AG04449 (cell line): Measurements from ENCODE around the gene SST.

Experiments used
- CTCF ChIA-PET: fragments of 350-600 bp; formaldehyde crosslinking; extraction: SDS; loops from one replicate; lab custom pipeline; 2021; ENCODE audit warnings: antibody characterized with exemption; lab: Yijun Ruan, JAX
- POLR2A ChIA-PET: fragments of 400-600, 350-600 bp; formaldehyde crosslinking; extraction: SDS; loops from one replicate; lab custom pipeline; 2020; ENCODE audit warnings: antibody characterized with exemption, inconsistent platforms; lab: Yijun Ruan, JAX
- DNase-seq: peaks from one replicate; pipeline ENCODE4 v3.0.0-alpha.2; 2010; ENCODE audit warnings: low read depth, low spot score
- H3K4me3 ChIP-seq: 2 replicates; pipeline ENCODE4 v1.5.1; 2011; ENCODE audit warnings: low read depth, mild to moderate bottlenecking, control low read depth, low read length
- TF ChIP-seq, protein P1 (sequence below): IDR thresholded peaks from one replicate; pipeline ENCODE4 v1.5.1; 2011; ENCODE audit warnings: mild to moderate bottlenecking, moderate library complexity, low read length, control low read depth, inconsistent platforms; ENCODE audit not compliant: insufficient read depth; ENCODE audit errors: missing control alignments

SST gene

DNA sequence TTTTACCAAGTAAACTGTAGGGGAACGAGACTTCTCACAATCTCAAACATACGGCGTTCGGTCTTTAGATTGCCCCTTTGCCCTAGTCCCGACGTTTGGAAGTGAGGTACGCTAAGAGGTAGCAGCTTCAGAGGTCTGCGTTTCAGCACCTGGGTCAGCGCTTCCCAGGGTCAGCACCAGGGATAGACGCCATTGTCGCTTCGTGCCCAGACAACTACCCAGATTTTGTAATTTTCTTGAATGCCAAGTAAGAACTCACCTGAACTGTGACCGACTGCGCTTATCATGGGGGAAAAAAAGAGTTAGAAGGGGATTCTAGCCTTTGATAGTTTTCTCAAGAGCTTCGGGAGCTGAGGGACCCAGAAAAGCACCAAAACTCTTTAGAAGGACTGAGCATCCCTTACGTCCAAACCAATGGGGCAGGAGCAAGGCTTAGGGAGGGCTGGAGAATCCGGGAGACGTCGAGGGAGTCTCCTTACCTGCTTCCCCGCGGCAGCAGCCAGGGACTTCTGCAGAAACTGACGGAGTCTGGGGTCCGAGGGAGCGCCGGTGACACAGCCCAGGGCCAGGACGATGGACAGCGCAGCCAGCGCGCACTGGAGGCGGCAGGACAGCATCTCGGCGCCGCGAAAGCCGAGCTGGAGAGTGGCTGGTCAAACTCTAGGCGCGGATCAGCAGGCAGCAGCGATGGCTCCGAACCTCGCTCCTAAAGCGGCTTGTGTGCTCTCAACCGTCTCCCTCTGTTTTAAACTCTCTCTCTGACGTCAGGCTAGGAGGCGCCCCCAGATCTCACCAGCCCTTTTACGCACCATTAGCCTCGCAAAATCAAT is at the start of gene SST:
Gene SST (minus strand): TSS at position 720 of the 830 bp plus-strand sequence. CDS start 103 bp downstream, at position 617.
- DNase-seq, result no peak
- TF ChIP-seq, protein P1, sequence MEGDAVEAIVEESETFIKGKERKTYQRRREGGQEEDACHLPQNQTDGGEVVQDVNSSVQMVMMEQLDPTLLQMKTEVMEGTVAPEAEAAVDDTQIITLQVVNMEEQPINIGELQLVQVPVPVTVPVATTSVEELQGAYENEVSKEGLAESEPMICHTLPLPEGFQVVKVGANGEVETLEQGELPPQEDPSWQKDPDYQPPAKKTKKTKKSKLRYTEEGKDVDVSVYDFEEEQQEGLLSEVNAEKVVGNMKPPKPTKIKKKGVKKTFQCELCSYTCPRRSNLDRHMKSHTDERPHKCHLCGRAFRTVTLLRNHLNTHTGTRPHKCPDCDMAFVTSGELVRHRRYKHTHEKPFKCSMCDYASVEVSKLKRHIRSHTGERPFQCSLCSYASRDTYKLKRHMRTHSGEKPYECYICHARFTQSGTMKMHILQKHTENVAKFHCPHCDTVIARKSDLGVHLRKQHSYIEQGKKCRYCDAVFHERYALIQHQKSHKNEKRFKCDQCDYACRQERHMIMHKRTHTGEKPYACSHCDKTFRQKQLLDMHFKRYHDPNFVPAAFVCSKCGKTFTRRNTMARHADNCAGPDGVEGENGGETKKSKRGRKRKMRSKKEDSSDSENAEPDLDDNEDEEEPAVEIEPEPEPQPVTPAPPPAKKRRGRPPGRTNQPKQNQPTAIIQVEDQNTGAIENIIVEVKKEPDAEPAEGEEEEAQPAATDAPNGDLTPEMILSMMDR, result no peak
- CTCF ChIA-PET, result interaction anchor here (0.7 to 24.9 kb wide), 7 partner anchors 9 to 451 kb away, joined by 3 to 1530 read pairs (median 15); no protein-coding TSS in a partner anchor
- no peak within 1 kb of the TSS for H3K4me3 ChIP-seq
- POLR2A ChIA-PET, result no interaction called here

DNA sequence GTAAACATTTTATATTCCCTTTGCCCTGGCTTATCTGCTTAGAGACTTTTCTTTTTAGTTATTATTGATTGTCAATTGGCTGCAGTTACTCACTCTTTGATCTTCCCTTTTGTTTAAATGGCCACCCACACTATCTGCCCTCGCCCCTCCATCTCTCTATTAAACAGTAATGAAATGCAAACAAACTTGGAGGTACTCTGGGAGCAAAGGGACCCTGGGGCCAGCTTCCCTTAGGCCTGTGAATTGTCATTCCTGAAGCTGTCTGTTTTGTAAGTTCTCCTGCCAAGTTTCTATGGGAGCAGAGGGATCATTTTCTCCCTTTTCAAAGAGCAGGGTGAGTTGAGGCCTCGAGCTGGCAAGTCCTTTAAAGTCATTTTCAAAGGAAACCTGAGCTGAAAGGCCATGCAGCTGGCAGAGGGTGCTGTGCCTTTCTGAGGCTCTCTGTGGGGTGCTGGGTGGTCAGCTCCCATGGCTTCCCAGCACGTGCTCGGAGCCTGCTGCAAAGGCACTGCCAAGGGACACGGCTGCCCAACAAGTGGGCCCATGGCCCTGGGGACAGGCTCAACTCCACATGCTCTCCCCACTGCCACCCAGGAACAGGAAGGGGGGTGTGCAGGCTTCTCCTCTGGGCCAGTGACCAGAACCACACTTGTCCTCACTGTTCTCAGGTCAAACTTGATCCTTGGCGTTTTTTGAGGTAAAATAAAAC is 49.6 kb upstream of the SST start:
- CTCF ChIA-PET, result interaction anchor here (1.3 to 12.4 kb wide), 6 partner anchors 15 to 1236 kb away, joined by 3 to 190 read pairs (median 51); partner anchors contain the start of gene RTP2
- no peak overlapping the region for H3K4me3 ChIP-seq
- POLR2A ChIA-PET, result no interaction called here
- TF ChIP-seq, protein P1, result no peak
- DNase-seq, result no peak

DNA sequence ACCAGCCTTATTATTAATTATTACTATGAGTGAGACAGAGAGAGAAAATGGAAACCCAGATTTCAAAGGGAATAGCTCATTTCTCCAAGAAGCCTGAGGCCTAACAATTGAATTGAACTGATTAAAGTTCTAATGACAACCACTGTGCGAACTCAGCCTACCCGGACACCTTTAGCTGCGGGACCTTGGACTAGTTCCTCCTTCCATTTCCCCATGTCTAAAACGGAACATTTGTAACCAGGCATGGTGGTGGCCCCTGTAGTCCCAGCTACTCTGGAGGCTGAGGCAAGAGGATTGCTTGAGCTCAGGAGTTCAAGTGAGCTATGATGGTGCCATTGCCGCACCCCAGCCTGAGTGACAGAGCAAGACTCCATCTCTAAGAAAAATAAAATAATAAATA is 48.6 kb upstream of the SST start:
- no peak for DNase-seq
- H3K4me3 ChIP-seq, result no peak overlapping the region
- POLR2A ChIA-PET, result interaction anchor here (1.1 kb wide), 1 partner anchor 10 kb away, joined by 3 read pairs; no protein-coding TSS in a partner anchor
- TF ChIP-seq, protein P1, result no peak
- CTCF ChIA-PET, result interaction anchor here (0.7 to 12.4 kb wide), 10 partner anchors 10 to 1740 kb away, joined by 3 to 190 read pairs (median 4); partner anchors contain the start of gene RTP2

DNA sequence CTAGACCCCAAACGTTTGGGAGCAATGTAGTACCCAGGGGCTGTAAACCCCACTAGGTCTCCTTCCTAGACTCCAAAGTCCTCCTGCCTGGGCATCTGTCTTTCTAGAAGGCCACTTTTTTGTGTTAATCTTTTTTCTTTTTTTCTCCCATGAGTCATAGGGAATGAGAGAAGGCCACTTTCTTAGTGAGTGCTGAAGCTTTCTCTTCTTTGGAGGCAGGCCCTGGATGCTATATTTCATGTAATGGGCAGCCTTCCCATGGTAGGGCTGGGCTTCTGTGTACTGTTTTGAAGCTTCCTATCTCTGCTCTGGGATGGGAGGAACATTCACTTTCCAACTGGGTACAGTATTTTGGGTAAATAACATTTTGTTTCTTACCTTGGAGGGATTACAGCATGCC is 47.4 kb upstream of the SST start:
- ChIA-PET POLR2A (interaction anchor here (0.8 kb wide), 1 partner anchor 8 kb away, joined by 5 read pairs; no protein-coding TSS in a partner anchor), CTCF (interaction anchor here (0.6 to 12.4 kb wide), 11 partner anchors 9 to 1738 kb away, joined by 3 to 190 read pairs (median 3); partner anchors contain the start of gene RTP2)
- DNase-seq, result no peak
- TF ChIP-seq, protein P1, result no peak
- no peak overlapping the region for H3K4me3 ChIP-seq

DNA sequence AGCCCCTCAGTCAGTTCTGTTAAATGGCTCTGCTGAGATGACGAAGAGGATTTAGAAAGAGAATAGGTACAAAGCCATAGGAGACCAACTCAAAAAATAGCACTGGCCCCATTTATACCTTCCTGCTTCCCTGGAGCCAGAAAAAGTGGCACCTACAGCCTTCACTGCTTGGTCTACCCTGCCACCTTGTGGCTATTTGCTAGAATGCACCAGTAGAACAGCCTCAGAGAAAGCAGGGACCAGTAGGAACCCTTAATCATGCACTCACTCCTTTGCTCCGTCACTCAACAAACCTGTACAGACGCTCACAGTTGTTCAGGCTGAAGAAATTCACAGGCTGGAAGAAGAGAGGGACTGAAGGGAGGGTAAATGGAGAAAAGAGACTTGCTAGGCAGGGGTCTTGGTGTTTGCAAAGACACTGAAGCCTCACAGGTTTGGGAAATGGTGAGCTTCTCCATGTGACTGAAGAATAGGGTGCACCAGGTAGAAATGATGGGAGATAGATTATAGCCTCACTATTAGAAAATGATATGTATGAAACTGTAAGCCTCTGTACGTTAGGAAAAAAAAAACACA is 44.3 kb upstream of the SST start:
- TF ChIP-seq, protein P1, result peak; percentile 90
- DNase-seq, result no peak
- POLR2A ChIA-PET, result no interaction called here
- no peak overlapping the region for H3K4me3 ChIP-seq
- CTCF ChIA-PET, result interaction anchor here (0.6 to 12.4 kb wide), 22 partner anchors 9 to 1731 kb away, joined by 3 to 190 read pairs (median 8); partner anchors contain the start of genes RPL39L and RTP2
